Heart right ventricle (tissue), 16 donors: ENCODE measurements around the gene RPS5. TPM values are rescaled to one million over a fixed set of nuclear protein-coding genes. Genes with fewer than 3 reads are reported as not detected.
A peak's percentile ranks its signal among the peaks of the same experiment; 100 is the strongest.

Source experiments
- ATAC-seq, 8 donors: fragments of 200-7000 bp; cut with Tn5 transposase; one replicate each; pipeline ENCODE4 v1.9.1; 2020; ENCODE audit warnings: mild to moderate bottlenecking in 8 of 8, moderate library complexity in 8 of 8, moderate number of reproducible peaks in 1 of 8
- DNase-seq, 2 donors: peaks; one replicate each; pipeline ENCODE4 v3.0.0-alpha.2; 2020
- H3K27ac ChIP-seq, 10 donors: fragments of 200-600 bp; sonication (generic) in 2 of 10; one replicate each; pipeline versions ENCODE4 v1.5.0 to v1.8.0; 2020 to 2022; ENCODE audit warnings: mild to moderate bottlenecking in 3 of 10
- H3K27me3 ChIP-seq, 7 donors: fragments of 200-600 bp; one replicate each; pipeline ENCODE4 v1.8.0; 2021 to 2022; ENCODE audit warnings: mild to moderate bottlenecking in 2 of 7
- H3K36me3 ChIP-seq, 9 donors: fragments of 200-600 bp; sonication (generic) in 1 of 9; one replicate each; pipeline versions ENCODE4 v1.5.0 to v1.8.0; 2020 to 2022; ENCODE audit warnings: mild to moderate bottlenecking in 2 of 9
- H3K4me1 ChIP-seq, 9 donors: fragments of 200-600 bp; sonication (generic) in 1 of 9; one replicate each; pipeline versions ENCODE4 v1.5.0 to v1.8.0; 2020 to 2022; ENCODE audit warnings: mild to moderate bottlenecking in 4 of 9
- H3K4me3 ChIP-seq, 10 donors: fragments of 200-600 bp; sonication (generic) in 2 of 10; one replicate each; pipeline versions ENCODE4 v1.5.0 to v1.8.0; 2020 to 2022; ENCODE audit warnings: mild to moderate bottlenecking in 7 of 10, moderate library complexity in 2 of 10
- H3K9me3 ChIP-seq, 11 donors: fragments of 200-600 bp in 10 of 11; sonication (generic) in 2 of 11; one replicate each; pipeline versions ENCODE4 v1.5.0 to v1.8.0; 2013 to 2022; ENCODE audit warnings: mild to moderate bottlenecking in 2 of 11, control low read depth in 1 of 11, moderate library complexity in 1 of 11
- CTCF ChIP-seq, 9 donors: fragments of 200-600 bp; sonication (generic) in 2 of 9; IDR thresholded peaks; one replicate each; pipeline versions ENCODE4 v1.5.0 to v1.8.0; 2021 to 2022; ENCODE audit warnings: antibody characterized with exemption in 9 of 9, mild to moderate bottlenecking in 5 of 9, moderate library complexity in 1 of 9
- WGBS, 2 donors: extraction: QIAGEN DNeasy Blood & Tissue Kit; methylation state at CpG; one replicate each; pipeline ENCODE4 v1.1.7; 2013; ENCODE audit warnings: inconsistent platforms in 1 of 2; 5-methylcytosine and 5-hydroxymethylcytosine counted together
- intact Hi-C, 10 donors: fragments of 100-400 bp; cut with DNase I; formaldehyde crosslinking; loops; one replicate each; pipeline versions ENCODE4 v1.11.1 to v1.14.2; 2022
- polyA plus RNA-seq, 2 donors: library from polyadenylated mRNA; stranded (reverse); fragments of 200-250 nt; gene quantifications; one replicate each; pipeline ENCODE4 v1.2.3, GENCODE V29; 2013
- total RNA-seq, 10 donors: library from RNA; stranded (reverse); fragmentation: NEBNext Ultra II Directional in 3 of 10; extraction: Animal tissue kit (Norgen Biotek cat#: 25700) in 3 of 10; gene quantifications; one replicate each; pipeline versions ENCODE4 v1.2.1 to v1.2.4, GENCODE V29; 2021 to 2023
- donor health status: Arrhythmogenic right ventricular cardiomyopathy.
- donor health status: ischemic (EF 13 %, LVEDD 7.1; RV severe dilation, severe dysfunction).
- donor health status: healthy with polysubstance abuse.
- donor health status: DM: no; HTN: yes; CAD: no.
- donor health status: DM: no; HTN: no; CAD: no.
- donor health status: ischemic (EF 25% LVEDD 6.9; RV normal size, moderate dysfunction).
- donor health status: ischemic (EF 25% LVEDD 5.7; RV mildly dilated, moderate dysfunction).
- donor health status: healthy.
- donor health status: DM: yes; HTN: yes; CAD: no.
- donor health status: Ischemic cardiomyopathy.
- donor health status: ischemic (EF 35%, LVEDD 5.7; RV mildly dilated, moderate dysfunction).
- donor health status: nonischemic (EF 11% LVEDD 7.7; RV severe dilation, severe dysfunction).
- donor health status: DM: yes; HTN: yes; CAD: no.
- donor health status: PGD.
- donor health status: ischemic (EF 29% LVEDD 5.4; RV normal size, mild dysfunction).
- donor health status: nonischemic (EF 23%, LVEDD 6.1; RV moderate dilation, normal function).

Gene RPS5
- total and polyA plus RNA-seq, 12 donors = 360 to 2,053 (median 425) TPM

DNA sequence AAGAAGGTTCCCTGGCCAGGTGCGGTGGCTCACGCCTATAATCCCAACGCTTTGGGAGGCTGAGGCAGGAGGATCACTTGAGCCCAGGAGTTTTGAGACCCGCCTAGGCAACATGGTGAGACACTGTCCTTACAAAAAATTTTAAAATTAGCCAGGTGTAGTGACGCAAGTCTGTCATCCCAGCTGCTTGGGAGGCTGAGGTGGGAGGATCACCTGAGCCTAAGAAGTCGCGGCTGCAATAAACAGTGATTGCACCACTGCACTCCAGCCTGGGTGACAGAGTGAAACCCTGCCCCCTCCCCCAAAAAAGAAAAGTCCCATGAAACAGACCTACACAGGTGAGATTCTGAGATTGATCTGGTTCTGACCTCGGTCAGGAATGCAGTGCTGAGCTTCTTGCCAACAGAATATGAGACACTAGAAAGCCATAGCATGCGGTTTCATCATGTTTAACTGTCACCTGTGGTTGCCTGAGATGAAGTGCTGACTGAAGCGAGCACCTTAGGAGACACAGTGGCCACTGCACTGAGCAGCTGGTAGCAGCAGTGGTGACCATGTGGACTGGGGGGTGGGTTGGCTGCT, 31.8 kb upstream of the RPS5 start:
- peaks cover 4 to 37% (median 26%) of the 10 kb centered on the region in 9 donors for H3K4me1 ChIP-seq
- intact Hi-C loops = no loop called here
- WGBS, 2 donors = 93 to 95% methylated on average over 10 of the region's 10 CpGs
- H3K27me3 ChIP-seq = peaks cover 6 to 65% (median 41%) of the 10 kb centered on the region in 7 donors
- H3K9me3 ChIP-seq = no peaks in the 10 kb centered on the region
- H3K36me3 ChIP-seq = peaks cover 0 to 3% (median 0%) of the 10 kb centered on the region in 9 donors
- ATAC-seq (no peak), DNase-seq (no peak)
- peak overlapping the region in 4 of 10 donors; percentile 55 to 61 (median 58) for H3K4me3 ChIP-seq
- no peak overlapping the region for H3K27ac ChIP-seq
- no peak for TF ChIP-seq CTCF (IDR thresholded peaks at IDR 0.05)

- H3K36me3 ChIP-seq = no peaks in the 10 kb centered on the region
- H3K9me3 ChIP-seq = no peaks in the 10 kb centered on the region
- intact Hi-C loops = no loop called here
- ATAC-seq (peak; percentile 16 to 42 (median 32)), DNase-seq (no peak)
- H3K4me3 ChIP-seq = peak overlapping the region; percentile 36 to 61 (median 50)
- 6 to 7% methylated on average over 94 of the region's 94 CpGs for WGBS, 2 donors
- peak overlapping the region in 4 of 10 donors; percentile 12 to 34 (median 32) for H3K27ac ChIP-seq
- no peak for TF ChIP-seq CTCF (IDR thresholded peaks at IDR 0.05)
- peaks cover 6 to 57% (median 34%) of the 10 kb centered on the region in 7 donors for H3K27me3 ChIP-seq
- H3K4me1 ChIP-seq = peaks cover 0 to 29% (median 21%) of the 10 kb centered on the region in 9 donors
These were observed 30.9 kb upstream of the RPS5 start for GRCh38 chr19:58355908-58356765.

DNA sequence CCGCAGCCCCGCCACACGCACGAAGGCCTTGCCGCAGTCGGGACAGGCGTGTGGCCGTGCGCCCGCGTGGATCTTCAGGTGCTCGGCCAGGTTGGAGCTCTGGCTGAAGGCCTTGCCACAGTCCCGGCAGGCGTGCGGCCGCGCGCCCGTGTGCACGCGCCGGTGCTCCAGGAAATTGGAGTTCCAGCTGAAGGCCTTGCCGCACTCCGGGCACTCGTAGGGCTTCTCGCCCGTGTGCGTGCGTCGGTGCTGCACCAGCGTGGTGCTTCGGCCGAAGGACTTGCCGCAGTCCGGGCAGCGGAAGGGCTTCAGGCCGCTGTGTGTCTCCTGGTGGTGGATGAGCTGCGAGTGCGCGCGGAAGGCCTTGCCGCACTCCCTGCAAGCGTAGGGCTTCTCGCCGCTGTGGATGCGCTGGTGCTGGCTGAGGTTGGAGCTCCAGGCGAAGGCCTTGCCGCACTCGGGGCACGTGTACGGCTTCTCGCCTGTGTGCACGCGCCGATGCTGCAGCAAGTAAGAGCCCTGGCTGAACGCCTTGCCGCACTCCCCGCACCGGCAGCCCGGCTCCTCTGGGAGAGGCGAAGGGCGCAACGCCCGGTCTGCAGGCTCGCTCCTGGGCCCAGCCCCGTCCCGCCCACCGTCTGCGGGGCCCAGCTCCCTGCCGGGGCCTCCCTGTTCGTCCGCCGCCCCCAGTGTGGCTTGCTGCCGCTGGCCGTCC, 30.1 kb upstream of the RPS5 start:
- H3K27me3 ChIP-seq = peaks cover 6 to 49% (median 29%) of the 10 kb centered on the region in 7 donors
- 13 to 15% methylated on average over 73 to 75 of the region's 75 CpGs for WGBS, 2 donors
- DNase-seq = no peak

More for the DNA sequence above, 30.1 kb upstream of the RPS5 start:
- intact Hi-C loops = no loop called here
- Histone ChIP-seq H3K36me3 (no peaks in the 10 kb centered on the region), H3K4me3 (peak overlapping the region; percentile 36 to 61 (median 50)), H3K4me1 (peaks cover 3 to 36% (median 27%) of the 10 kb centered on the region in 9 donors), H3K9me3 (no peaks in the 10 kb centered on the region), H3K27ac (peak overlapping the region in 3 of 10 donors; percentile 12 to 34 (median 31))
- peak in 6 of 8 donors; percentile 3 to 12 (median 8) for ATAC-seq
- TF ChIP-seq CTCF (IDR thresholded peaks at IDR 0.05) = no peak
